ENCODE measurements around the gene SYNDIG1L.

SYNDIG1L gene

GRCh38 chr14:74358176-74358829 lies 67.7 kb downstream of the SYNDIG1L start:
- H3K4me2 ChIP-seq (ENCODE audit: low read depth, low read length, poor library complexity, severe bottlenecking): no peak overlapping the region
- no peaks in the 10 kb centered on the region for H3F3A ChIP-seq (ENCODE audit: insufficient read depth)
- no peaks in the 10 kb centered on the region for H3K79me2 ChIP-seq (ENCODE audit: insufficient read depth, low read length)
- no peaks in the 10 kb centered on the region for H3K9me3 ChIP-seq (ENCODE audit: insufficient read depth, low read length)
- H3K36me3 ChIP-seq (ENCODE audit: low read length): no peaks in the 10 kb centered on the region
- H2AFZ ChIP-seq (ENCODE audit: low read depth, low read length, severe bottlenecking): no peak overlapping the region
- no peaks in the 10 kb centered on the region for H3K9me2 ChIP-seq (replicated peaks; ENCODE audit: insufficient read depth, low read length)
- TF ChIP-seq CTCF (IDR thresholded peaks at IDR 0.05; ENCODE audit: insufficient read depth, low read length, poor library complexity, severe bottlenecking) (no peak), EZH2phosphoT487 (conservative IDR thresholded peaks at IDR 0.05; ENCODE audit: low read length) (no peak)
- no peak overlapping the region for H3K27ac ChIP-seq (ENCODE audit: low read depth, low read length)
- no peak overlapping the region for H3K9ac ChIP-seq (ENCODE audit: low read length)
- no peaks in the 10 kb centered on the region for H3K27me3 ChIP-seq (ENCODE audit: low read length)
- H3K4me3 ChIP-seq (ENCODE audit: insufficient read depth, low read length, poor library complexity, severe bottlenecking): no peak overlapping the region
- H4K20me1 ChIP-seq (ENCODE audit: low read depth, low read length): no peaks in the 10 kb centered on the region

GRCh38 chr14:74357585-74357984 lies 68.4 kb downstream of the SYNDIG1L start:
- no peaks in the 10 kb centered on the region for H4K20me1 ChIP-seq (ENCODE audit: low read depth, low read length)
- H3K4me3 ChIP-seq (ENCODE audit: insufficient read depth, low read length, poor library complexity, severe bottlenecking): no peak overlapping the region
- no peak overlapping the region for H3K9ac ChIP-seq (ENCODE audit: low read length)
- TF ChIP-seq EZH2phosphoT487 (conservative IDR thresholded peaks at IDR 0.05; ENCODE audit: low read length) (no peak), CTCF (IDR thresholded peaks at IDR 0.05; ENCODE audit: insufficient read depth, low read length, poor library complexity, severe bottlenecking) (no peak)
- H2AFZ ChIP-seq (ENCODE audit: low read depth, low read length, severe bottlenecking): no peak overlapping the region
- H3K27me3 ChIP-seq (ENCODE audit: low read length): no peaks in the 10 kb centered on the region
- H3K9me3 ChIP-seq (ENCODE audit: insufficient read depth, low read length): no peaks in the 10 kb centered on the region
- no peaks in the 10 kb centered on the region for H3K36me3 ChIP-seq (ENCODE audit: low read length)
- H3K79me2 ChIP-seq (ENCODE audit: insufficient read depth, low read length): no peaks in the 10 kb centered on the region
- H3K4me2 ChIP-seq (ENCODE audit: low read depth, low read length, poor library complexity, severe bottlenecking): no peak overlapping the region
- H3F3A ChIP-seq (ENCODE audit: insufficient read depth): no peaks in the 10 kb centered on the region
- no peaks in the 10 kb centered on the region for H3K9me2 ChIP-seq (replicated peaks; ENCODE audit: insufficient read depth, low read length)
- H3K27ac ChIP-seq (ENCODE audit: low read depth, low read length): no peak overlapping the region

- no peaks in the 10 kb centered on the region for H3K79me2 ChIP-seq (ENCODE audit: insufficient read depth, low read length)
Measured at GRCh38 chr14:74356892-74357575, 69.0 kb downstream of the SYNDIG1L start.

More at GRCh38 chr14:74356892-74357575, 69.0 kb downstream of the SYNDIG1L start:
- H3F3A ChIP-seq (ENCODE audit: insufficient read depth): no peaks in the 10 kb centered on the region
- no peak overlapping the region for H3K9ac ChIP-seq (ENCODE audit: low read length)
- no peaks in the 10 kb centered on the region for H3K9me2 ChIP-seq (replicated peaks; ENCODE audit: insufficient read depth, low read length)
- no peak overlapping the region for H3K27ac ChIP-seq (ENCODE audit: low read depth, low read length)
- H2AFZ ChIP-seq (ENCODE audit: low read depth, low read length, severe bottlenecking): no peak overlapping the region
- H3K36me3 ChIP-seq (ENCODE audit: low read length): no peaks in the 10 kb centered on the region
- no peaks in the 10 kb centered on the region for H3K27me3 ChIP-seq (ENCODE audit: low read length)
- H3K9me3 ChIP-seq (ENCODE audit: insufficient read depth, low read length): no peaks in the 10 kb centered on the region
- H3K4me3 ChIP-seq (ENCODE audit: insufficient read depth, low read length, poor library complexity, severe bottlenecking): no peak overlapping the region
- no peaks in the 10 kb centered on the region for H4K20me1 ChIP-seq (ENCODE audit: low read depth, low read length)
- TF ChIP-seq EZH2phosphoT487 (conservative IDR thresholded peaks at IDR 0.05; ENCODE audit: low read length) (no peak), CTCF (IDR thresholded peaks at IDR 0.05; ENCODE audit: insufficient read depth, low read length, poor library complexity, severe bottlenecking) (no peak)
- H3K4me2 ChIP-seq (ENCODE audit: low read depth, low read length, poor library complexity, severe bottlenecking): no peak overlapping the region

Data from SU-DHL-6 (cell line).